Caco-2 (cell line): ENCODE measurements around the gene APOD. TPM values are rescaled to one million over a fixed set of nuclear protein-coding genes. Genes with fewer than 3 reads are reported as not detected.

Source experiments
- BruUV-seq: library from RNA; stranded (reverse); fragments of 400-500 nt; replicated peaks from 2 replicates; lab custom pipeline; 2021; lab: Mats Ljungman, UMichigan
- CTCF ChIA-PET: fragments of 300-600 bp; sonication (Branson Sonifier 250); formaldehyde crosslinking; loops from one replicate; lab custom pipeline; 2022; ENCODE audit warnings: antibody characterized with exemption; lab: Charles Lee
- POLR2A ChIA-PET: fragments of 300-600 bp; sonication (Branson Sonifier 250); formaldehyde crosslinking; loops from one replicate; lab custom pipeline; 2022; ENCODE audit warnings: antibody characterized with exemption; lab: Charles Lee
- DNase-seq, 2 experiments: peaks; one replicate each; pipeline versions ENCODE4 v3.0.0 to v3.0.0-alpha.2; 2020 to 2022
- H3K27me3 ChIP-seq: replicated peaks from 2 replicates; pipeline ENCODE4 v1.6.0; 2011; ENCODE audit warnings: low read length; ENCODE audit not compliant: control insufficient read depth, insufficient read depth
- H3K36me3 ChIP-seq: 2 replicates; pipeline ENCODE4 v1.5.1; 2011; ENCODE audit warnings: low read length; ENCODE audit not compliant: control insufficient read depth, insufficient read depth
- H3K4me1 ChIP-seq: fragments of 250-450 bp; sonication (Bioruptor Pico); 2 replicates; pipeline ENCODE4 v1.5.1; 2020; ENCODE audit warnings: mild to moderate bottlenecking
- H3K4me3 ChIP-seq: 2 replicates; pipeline ENCODE4 v1.5.1; 2011; ENCODE audit warnings: low read depth, mild to moderate bottlenecking, control low read depth, low read length
- H3K9me3 ChIP-seq: fragments of 250-450 bp; sonication (Bioruptor Pico); 2 replicates; pipeline ENCODE4 v1.5.1; 2020; ENCODE audit warnings: mild to moderate bottlenecking, moderate library complexity
- H3K27ac Mint-ChIP-seq: one replicate; pipeline ENCODE4 v1.8.0; 2022; ENCODE audit warnings: mixed read lengths; ENCODE audit not compliant: unreplicated experiment
- H3K27me3 Mint-ChIP-seq: one replicate; pipeline ENCODE4 v1.8.0; 2022; ENCODE audit warnings: mixed read lengths; ENCODE audit not compliant: insufficient read depth, unreplicated experiment
- H3K36me3 Mint-ChIP-seq: one replicate; pipeline ENCODE4 v1.8.0; 2022; ENCODE audit warnings: mild to moderate bottlenecking, mixed read lengths; ENCODE audit not compliant: insufficient read depth, unreplicated experiment
- H3K4me1 Mint-ChIP-seq: one replicate; pipeline ENCODE4 v1.8.0; 2022; ENCODE audit warnings: low read depth, mixed read lengths; ENCODE audit not compliant: unreplicated experiment
- H3K4me3 Mint-ChIP-seq: one replicate; pipeline ENCODE4 v1.8.0; 2022; ENCODE audit warnings: mild to moderate bottlenecking, moderate library complexity, mixed read lengths; ENCODE audit not compliant: unreplicated experiment
- H3K9me3 Mint-ChIP-seq: one replicate; pipeline ENCODE4 v1.8.0; 2022; ENCODE audit warnings: mixed read lengths; ENCODE audit not compliant: unreplicated experiment
- intact Hi-C: fragments of 100-400 bp; cut with micrococcal nuclease; formaldehyde crosslinking; loops from one replicate; pipeline ENCODE4 v1.10.0; 2022; ENCODE audit not compliant: unreplicated experiment
- total RNA-seq: library from RNA; stranded (reverse); gene quantifications from 2 replicates; pipeline ENCODE4 v1.2.3, GENCODE V29; 2022
- TF ChIP-seq, protein P1 (sequence below), 2 experiments: fragments of 200-600 bp in 1 of 2; IDR thresholded peaks; 1 replicate in 1 of 2; 2 replicates in 1 of 2; pipeline versions ENCODE4 v1.5.1 to v1.8.0; 2011 to 2022; ENCODE audit warnings: antibody characterized with exemption in 1 of 2, control low read depth in 1 of 2, inconsistent platforms in 1 of 2, low read depth in 1 of 2, low read length in 1 of 2, mild to moderate bottlenecking in 1 of 2, moderate library complexity in 1 of 2; ENCODE audit not compliant: insufficient read depth in 1 of 2, severe bottlenecking in 1 of 2, unreplicated experiment in 1 of 2

Gene APOD
- total RNA-seq, 1 experiment from 2014 or later = 101 TPM

DNA sequence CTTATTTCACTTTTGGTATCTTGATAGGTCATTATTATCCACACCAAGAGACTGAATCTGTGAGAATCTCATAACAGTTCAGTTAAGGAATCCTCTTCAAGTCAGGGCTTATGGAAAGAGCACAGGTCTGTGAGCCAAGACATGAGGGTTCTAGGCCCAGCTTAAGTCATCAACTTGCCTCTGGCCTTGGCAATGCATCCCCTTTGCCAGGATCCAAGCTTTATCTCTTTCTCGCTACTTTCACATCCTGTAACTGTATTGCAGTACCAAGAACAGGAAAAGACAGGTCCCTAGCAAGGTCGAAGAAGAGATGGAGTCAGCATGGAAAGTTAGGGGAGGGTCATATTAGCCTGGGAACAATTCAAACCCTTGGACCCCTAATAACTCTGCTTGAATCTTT, 13.5 kb upstream of the APOD start:
- Mint-ChIP-seq H3K36me3 (no peaks in the 10 kb centered on the region), H3K9me3 (peaks cover 16% of the 10 kb centered on the region), H3K27ac (no peak overlapping the region), H3K4me3 (no peak overlapping the region), H3K4me1 (no peaks in the 10 kb centered on the region), H3K27me3 (no peaks in the 10 kb centered on the region)
- no peak overlapping the region for H3K4me3 ChIP-seq
- peaks cover 6% of the 10 kb centered on the region for H3K4me1 ChIP-seq
- H3K9me3 ChIP-seq = peaks cover 12% of the 10 kb centered on the region
- TF ChIP-seq, protein P1, sequence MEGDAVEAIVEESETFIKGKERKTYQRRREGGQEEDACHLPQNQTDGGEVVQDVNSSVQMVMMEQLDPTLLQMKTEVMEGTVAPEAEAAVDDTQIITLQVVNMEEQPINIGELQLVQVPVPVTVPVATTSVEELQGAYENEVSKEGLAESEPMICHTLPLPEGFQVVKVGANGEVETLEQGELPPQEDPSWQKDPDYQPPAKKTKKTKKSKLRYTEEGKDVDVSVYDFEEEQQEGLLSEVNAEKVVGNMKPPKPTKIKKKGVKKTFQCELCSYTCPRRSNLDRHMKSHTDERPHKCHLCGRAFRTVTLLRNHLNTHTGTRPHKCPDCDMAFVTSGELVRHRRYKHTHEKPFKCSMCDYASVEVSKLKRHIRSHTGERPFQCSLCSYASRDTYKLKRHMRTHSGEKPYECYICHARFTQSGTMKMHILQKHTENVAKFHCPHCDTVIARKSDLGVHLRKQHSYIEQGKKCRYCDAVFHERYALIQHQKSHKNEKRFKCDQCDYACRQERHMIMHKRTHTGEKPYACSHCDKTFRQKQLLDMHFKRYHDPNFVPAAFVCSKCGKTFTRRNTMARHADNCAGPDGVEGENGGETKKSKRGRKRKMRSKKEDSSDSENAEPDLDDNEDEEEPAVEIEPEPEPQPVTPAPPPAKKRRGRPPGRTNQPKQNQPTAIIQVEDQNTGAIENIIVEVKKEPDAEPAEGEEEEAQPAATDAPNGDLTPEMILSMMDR (IDR thresholded peaks at IDR 0.05; ENCODE audit: insufficient read depth in 1 of 2, low read depth in 1 of 2, low read length in 1 of 2, severe bottlenecking in 1 of 2, unreplicated experiment in 1 of 2) = no peak
- CTCF ChIA-PET = no interaction called here
- no peaks in the 10 kb centered on the region for H3K36me3 ChIP-seq
- POLR2A ChIA-PET = no interaction called here
- intact Hi-C loops = no loop called here
- no TSS peak for BruUV-seq
- DNase-seq = no peak
- H3K27me3 ChIP-seq = no peaks in the 10 kb centered on the region

DNA sequence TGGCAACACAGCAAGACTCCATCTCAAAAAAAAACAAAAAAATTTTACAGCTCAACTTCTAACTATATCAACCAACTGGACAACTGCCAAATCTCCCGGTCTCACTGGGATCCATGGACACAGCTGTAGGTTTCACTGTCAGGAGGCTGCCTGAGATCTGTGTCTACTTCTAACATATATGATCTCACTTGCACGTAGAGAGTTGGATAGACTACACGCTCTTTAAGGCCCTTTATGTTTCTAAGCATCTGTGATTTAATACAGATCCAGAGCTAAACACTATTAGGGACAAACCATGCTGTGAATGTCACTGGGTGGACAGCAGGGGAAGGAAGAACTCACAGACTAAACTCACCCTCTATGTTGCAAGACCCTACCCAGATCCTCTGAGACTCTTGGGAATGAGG, 13.0 kb upstream of the APOD start:
- CTCF ChIA-PET = no interaction called here
- Mint-ChIP-seq H3K4me3 (no peak overlapping the region), H3K27ac (no peak overlapping the region), H3K27me3 (no peaks in the 10 kb centered on the region), H3K36me3 (no peaks in the 10 kb centered on the region), H3K9me3 (peaks cover 16% of the 10 kb centered on the region), H3K4me1 (no peaks in the 10 kb centered on the region)
- intact Hi-C loops = no loop called here
- no TSS peak for BruUV-seq
- no peaks in the 10 kb centered on the region for H3K27me3 ChIP-seq
- H3K4me1 ChIP-seq = peaks cover 9% of the 10 kb centered on the region
- DNase-seq = no peak
- POLR2A ChIA-PET = no interaction called here
- TF ChIP-seq, protein P1 (IDR thresholded peaks at IDR 0.05; ENCODE audit: insufficient read depth in 1 of 2, low read depth in 1 of 2, low read length in 1 of 2, severe bottlenecking in 1 of 2, unreplicated experiment in 1 of 2) = no peak
- peaks cover 17% of the 10 kb centered on the region for H3K9me3 ChIP-seq
- no peaks in the 10 kb centered on the region for H3K36me3 ChIP-seq
- no peak overlapping the region for H3K4me3 ChIP-seq

DNA sequence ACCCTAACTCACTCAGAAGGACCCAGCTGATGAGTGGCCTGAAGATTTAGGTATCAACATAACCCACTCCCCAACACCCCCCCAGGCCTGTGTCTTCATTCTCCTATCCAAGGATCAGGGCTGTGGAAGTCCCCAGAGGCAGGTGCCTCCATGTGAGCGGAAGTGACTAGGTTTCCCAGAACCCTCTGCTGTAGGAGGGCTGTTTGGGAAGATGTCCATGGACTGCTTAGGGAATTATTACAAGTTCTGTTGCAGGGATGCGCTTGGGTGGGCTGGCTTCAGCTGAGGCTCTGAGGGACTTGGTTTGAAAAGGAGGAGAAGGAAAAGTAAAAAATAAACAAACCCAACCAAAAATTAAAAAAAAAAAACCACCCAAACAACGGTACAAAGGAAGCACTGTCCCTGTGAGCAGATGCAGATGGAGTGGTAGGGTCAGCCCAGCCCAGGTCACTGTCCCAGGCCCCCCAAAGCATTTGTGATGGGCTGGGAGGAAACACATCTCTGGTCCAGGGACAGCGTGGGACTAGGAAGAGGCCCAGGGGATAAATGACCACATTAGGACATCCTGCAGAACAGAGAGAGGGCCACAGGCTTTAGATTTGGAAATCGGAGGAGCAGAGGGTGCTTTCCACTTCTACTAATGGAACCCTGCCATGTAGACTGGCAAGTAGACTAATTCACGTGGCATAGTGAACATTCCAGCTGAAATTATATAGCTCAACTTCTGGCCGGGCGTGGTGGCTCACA, 12.2 kb upstream of the APOD start:
- H3K27me3 ChIP-seq = no peaks in the 10 kb centered on the region
- no peak for DNase-seq
- H3K4me1 ChIP-seq = peaks cover 14% of the 10 kb centered on the region
- no TSS peak for BruUV-seq
- H3K9me3 ChIP-seq = peaks cover 25% of the 10 kb centered on the region
- H3K27me3 Mint-ChIP-seq = no peaks in the 10 kb centered on the region
- H3K4me1 Mint-ChIP-seq = no peaks in the 10 kb centered on the region
- H3K36me3 Mint-ChIP-seq = no peaks in the 10 kb centered on the region
- POLR2A ChIA-PET = no interaction called here
- intact Hi-C loops = no loop called here
- CTCF ChIA-PET = no interaction called here
- no peak overlapping the region for H3K27ac Mint-ChIP-seq
- peaks cover 16% of the 10 kb centered on the region for H3K9me3 Mint-ChIP-seq
- TF ChIP-seq, protein P1 (IDR thresholded peaks at IDR 0.05; ENCODE audit: insufficient read depth in 1 of 2, low read depth in 1 of 2, low read length in 1 of 2, severe bottlenecking in 1 of 2, unreplicated experiment in 1 of 2) = no peak
- H3K4me3 Mint-ChIP-seq = no peak overlapping the region
- no peak overlapping the region for H3K4me3 ChIP-seq
- H3K36me3 ChIP-seq = peaks cover 2% of the 10 kb centered on the region; the same call in 1 of the 2 replicates
